Measurements from ENCODE around the gene NCKAP5.

NCKAP5 gene

DNA sequence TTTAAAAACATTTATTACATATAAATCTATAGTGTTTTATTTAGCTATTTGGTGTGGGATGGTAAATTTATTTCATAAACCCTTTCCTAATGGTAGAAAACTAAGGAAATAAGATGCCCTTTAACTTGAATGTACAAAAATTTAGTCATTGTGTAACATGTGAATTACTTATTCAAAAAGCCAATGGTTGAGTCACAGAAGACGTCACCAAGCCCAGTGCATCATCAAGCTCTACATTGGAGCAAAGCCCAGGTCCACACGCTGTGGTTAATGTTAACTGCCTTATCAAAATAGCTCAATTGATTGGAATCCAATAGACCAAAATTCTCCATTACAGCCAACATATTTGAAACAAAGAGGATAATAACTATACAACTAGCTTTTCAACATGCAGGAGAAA is 752.7 kb downstream of the NCKAP5 start:
- no peak for TF ChIP-seq CREB1 (IDR thresholded peaks at IDR 0.05; ENCODE audit: low read depth)
- TF ChIP-seq ZBTB7A (IDR thresholded peaks at IDR 0.05; ENCODE audit: low read depth) = no peak
- no peak for TF ChIP-seq TAF1 (IDR thresholded peaks at IDR 0.05; ENCODE audit: low read depth)

DNA sequence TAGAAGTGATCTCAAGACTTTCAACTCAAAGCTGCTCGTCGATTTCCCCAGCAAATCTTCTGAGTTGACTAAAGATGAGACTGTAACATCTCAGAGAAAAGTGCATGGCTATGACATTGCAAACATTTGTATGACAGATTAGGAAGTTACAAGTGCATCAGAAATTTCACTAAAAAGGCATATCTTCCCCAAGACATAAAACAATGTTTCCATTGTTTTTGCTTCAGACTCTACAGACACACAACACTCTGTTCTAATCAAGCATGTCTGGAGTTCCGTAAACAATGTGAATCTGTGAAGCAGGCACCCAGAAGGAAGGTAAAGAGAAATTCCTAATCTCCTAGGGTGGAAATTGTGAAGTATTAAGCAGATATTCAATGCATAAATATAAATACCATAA is 753.6 kb downstream of the NCKAP5 start:
- TF ChIP-seq, protein P1, sequence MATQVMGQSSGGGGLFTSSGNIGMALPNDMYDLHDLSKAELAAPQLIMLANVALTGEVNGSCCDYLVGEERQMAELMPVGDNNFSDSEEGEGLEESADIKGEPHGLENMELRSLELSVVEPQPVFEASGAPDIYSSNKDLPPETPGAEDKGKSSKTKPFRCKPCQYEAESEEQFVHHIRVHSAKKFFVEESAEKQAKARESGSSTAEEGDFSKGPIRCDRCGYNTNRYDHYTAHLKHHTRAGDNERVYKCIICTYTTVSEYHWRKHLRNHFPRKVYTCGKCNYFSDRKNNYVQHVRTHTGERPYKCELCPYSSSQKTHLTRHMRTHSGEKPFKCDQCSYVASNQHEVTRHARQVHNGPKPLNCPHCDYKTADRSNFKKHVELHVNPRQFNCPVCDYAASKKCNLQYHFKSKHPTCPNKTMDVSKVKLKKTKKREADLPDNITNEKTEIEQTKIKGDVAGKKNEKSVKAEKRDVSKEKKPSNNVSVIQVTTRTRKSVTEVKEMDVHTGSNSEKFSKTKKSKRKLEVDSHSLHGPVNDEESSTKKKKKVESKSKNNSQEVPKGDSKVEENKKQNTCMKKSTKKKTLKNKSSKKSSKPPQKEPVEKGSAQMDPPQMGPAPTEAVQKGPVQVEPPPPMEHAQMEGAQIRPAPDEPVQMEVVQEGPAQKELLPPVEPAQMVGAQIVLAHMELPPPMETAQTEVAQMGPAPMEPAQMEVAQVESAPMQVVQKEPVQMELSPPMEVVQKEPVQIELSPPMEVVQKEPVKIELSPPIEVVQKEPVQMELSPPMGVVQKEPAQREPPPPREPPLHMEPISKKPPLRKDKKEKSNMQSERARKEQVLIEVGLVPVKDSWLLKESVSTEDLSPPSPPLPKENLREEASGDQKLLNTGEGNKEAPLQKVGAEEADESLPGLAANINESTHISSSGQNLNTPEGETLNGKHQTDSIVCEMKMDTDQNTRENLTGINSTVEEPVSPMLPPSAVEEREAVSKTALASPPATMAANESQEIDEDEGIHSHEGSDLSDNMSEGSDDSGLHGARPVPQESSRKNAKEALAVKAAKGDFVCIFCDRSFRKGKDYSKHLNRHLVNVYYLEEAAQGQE (IDR thresholded peaks at IDR 0.05; ENCODE audit: low read depth) = no peak
- no peak for TF ChIP-seq TEAD4 (IDR thresholded peaks at IDR 0.05)

DNA sequence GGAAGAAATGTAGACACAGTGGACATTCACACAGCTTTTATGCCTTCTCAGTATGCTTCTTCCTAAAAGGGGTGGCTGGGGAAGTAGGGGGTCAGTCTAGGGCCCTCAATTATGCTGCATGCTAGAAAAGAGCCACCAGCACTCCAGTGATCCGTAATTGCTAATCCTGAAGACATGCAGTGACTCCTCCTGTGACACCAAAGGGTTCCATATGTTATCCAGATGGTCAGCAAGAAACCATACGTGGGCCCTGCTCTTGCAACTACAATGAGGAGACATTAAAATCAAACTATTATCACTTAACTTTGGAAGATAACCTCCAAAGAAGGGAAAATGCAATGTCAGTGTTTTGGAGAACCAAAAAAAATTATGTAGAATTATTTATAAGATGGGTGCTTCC is 754.8 kb downstream of the NCKAP5 start:
- TF ChIP-seq, protein P1 (IDR thresholded peaks at IDR 0.05; ENCODE audit: low read depth) = no peak
- TF ChIP-seq EGR1 (IDR thresholded peaks at IDR 0.05) (no peak), CEBPB (IDR thresholded peaks at IDR 0.05) (no peak), NFIC (IDR thresholded peaks at IDR 0.05) (no peak), YY1 (IDR thresholded peaks at IDR 0.05; ENCODE audit: low read depth) (no peak), RAD21 (IDR thresholded peaks at IDR 0.05; ENCODE audit: low read depth) (no peak)

DNA sequence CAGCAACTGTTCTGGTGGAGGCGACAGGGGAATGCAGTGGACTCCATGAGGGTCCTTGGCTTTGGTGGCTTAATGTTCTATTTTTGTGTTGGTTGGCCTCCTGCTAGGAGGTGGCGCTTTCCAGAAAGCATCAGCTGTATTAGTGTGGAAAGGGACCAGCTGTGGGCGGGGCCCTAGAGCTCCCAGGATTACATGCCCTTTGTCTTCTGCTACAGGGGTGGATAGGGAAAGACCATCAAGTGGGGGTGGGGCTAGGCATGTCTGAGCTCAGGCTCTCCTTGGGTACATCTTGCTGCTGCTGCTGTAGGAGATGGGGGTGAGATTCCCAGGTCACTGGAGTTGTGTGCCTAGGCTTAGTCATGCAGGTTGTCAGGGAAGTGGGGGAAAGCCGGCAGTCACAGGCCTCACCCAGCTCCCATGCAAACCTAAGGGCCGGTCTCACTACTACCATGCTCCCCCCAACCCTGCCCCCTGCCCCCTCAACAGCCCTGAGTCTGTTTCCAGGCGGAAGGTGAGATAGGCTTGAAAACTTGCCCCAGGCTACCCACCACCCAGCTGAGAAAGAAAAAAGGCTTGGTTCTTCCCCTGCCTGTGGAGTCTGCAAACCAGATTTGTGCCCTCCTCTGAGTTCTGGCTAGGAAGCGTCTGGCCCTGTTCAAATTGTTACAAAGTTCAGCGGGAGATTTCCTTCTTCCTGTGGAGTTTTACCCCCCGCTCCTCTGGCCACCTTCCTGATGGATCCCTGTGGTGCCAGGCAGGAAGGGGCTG is 756.9 kb downstream of the NCKAP5 start:
- TF ChIP-seq CREB1 (IDR thresholded peaks at IDR 0.05; ENCODE audit: low read depth) (no peak), TAF1 (IDR thresholded peaks at IDR 0.05; ENCODE audit: low read depth) (no peak), TCF12 (IDR thresholded peaks at IDR 0.05; ENCODE audit: low read depth) (no peak), RAD21 (IDR thresholded peaks at IDR 0.05; ENCODE audit: low read depth) (no peak), TEAD4 (IDR thresholded peaks at IDR 0.05) (no peak), ZBTB7A (IDR thresholded peaks at IDR 0.05; ENCODE audit: low read depth) (no peak), FOXM1 (IDR thresholded peaks at IDR 0.05; ENCODE audit: borderline replicate concordance, low read depth) (no peak), CEBPB (IDR thresholded peaks at IDR 0.05) (no peak), EGR1 (IDR thresholded peaks at IDR 0.05) (no peak), YY1 (IDR thresholded peaks at IDR 0.05; ENCODE audit: low read depth) (no peak), NFIC (IDR thresholded peaks at IDR 0.05) (no peak), EP300 (IDR thresholded peaks at IDR 0.05; ENCODE audit: borderline replicate concordance) (no peak)
- TF ChIP-seq, protein P1 (IDR thresholded peaks at IDR 0.05; ENCODE audit: low read depth) = no peak
- TF ChIP-seq, protein P2, sequence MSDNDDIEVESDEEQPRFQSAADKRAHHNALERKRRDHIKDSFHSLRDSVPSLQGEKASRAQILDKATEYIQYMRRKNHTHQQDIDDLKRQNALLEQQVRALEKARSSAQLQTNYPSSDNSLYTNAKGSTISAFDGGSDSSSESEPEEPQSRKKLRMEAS (IDR thresholded peaks at IDR 0.05) = no peak
- TF ChIP-seq, protein P3, sequence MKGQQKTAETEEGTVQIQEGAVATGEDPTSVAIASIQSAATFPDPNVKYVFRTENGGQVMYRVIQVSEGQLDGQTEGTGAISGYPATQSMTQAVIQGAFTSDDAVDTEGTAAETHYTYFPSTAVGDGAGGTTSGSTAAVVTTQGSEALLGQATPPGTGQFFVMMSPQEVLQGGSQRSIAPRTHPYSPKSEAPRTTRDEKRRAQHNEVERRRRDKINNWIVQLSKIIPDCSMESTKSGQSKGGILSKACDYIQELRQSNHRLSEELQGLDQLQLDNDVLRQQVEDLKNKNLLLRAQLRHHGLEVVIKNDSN (IDR thresholded peaks at IDR 0.05) = no peak

DNA sequence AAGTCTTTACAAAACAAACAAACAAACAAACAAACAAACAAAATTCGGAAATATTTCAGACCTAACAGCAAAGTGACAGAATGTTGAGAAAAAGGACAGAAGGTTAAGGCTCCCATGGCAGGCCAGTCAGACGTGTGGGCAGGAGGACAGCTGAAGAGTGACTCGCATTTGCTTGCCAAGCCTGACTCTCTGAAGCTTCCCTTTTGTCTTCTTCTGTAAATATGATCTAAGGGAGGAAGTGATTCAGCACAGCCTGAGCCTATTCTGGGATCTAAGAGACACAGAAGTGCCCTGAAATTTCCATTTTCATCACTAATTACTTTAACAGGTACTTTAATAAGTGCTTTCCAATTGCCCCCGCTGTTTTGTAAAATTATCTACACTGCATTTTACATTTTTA is 764.2 kb downstream of the NCKAP5 start:
- TF ChIP-seq NFIC (IDR thresholded peaks at IDR 0.05) (no peak), FOXM1 (IDR thresholded peaks at IDR 0.05; ENCODE audit: borderline replicate concordance, low read depth) (no peak), ZBTB7A (IDR thresholded peaks at IDR 0.05; ENCODE audit: low read depth) (no peak), RAD21 (IDR thresholded peaks at IDR 0.05; ENCODE audit: low read depth) (no peak), TAF1 (IDR thresholded peaks at IDR 0.05; ENCODE audit: low read depth) (no peak), EGR1 (IDR thresholded peaks at IDR 0.05) (no peak), EP300 (IDR thresholded peaks at IDR 0.05; ENCODE audit: borderline replicate concordance) (no peak), TEAD4 (IDR thresholded peaks at IDR 0.05) (no peak)

DNA sequence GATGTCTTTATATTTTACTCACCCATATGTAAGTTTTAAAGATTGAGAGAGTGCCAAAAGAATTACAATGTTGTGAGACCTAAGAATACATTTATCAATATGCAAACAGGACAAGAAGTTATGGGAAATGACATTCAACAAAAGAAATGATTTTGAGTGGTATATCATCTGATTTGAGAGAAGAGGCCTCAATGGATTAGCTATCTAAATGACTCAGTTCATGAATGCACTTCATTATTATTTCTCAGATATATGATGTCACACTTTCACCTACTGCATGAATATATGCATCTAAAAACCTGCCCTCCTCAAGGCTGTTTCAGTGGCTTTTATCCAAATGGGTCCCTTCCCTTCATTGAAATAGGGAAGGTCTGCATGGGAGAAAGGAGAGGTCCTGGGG is 769.9 kb downstream of the NCKAP5 start:
- TF ChIP-seq FOXM1 (IDR thresholded peaks at IDR 0.05; ENCODE audit: borderline replicate concordance, low read depth) (no peak), YY1 (IDR thresholded peaks at IDR 0.05; ENCODE audit: low read depth) (no peak), CEBPB (IDR thresholded peaks at IDR 0.05) (no peak), TAF1 (IDR thresholded peaks at IDR 0.05; ENCODE audit: low read depth) (no peak), EGR1 (IDR thresholded peaks at IDR 0.05) (no peak), NFIC (IDR thresholded peaks at IDR 0.05) (no peak), RAD21 (IDR thresholded peaks at IDR 0.05; ENCODE audit: low read depth) (no peak), ZBTB7A (IDR thresholded peaks at IDR 0.05; ENCODE audit: low read depth) (no peak), EP300 (IDR thresholded peaks at IDR 0.05; ENCODE audit: borderline replicate concordance) (no peak)
- TF ChIP-seq, protein P3 (IDR thresholded peaks at IDR 0.05) = no peak
- TF ChIP-seq, protein P1 (IDR thresholded peaks at IDR 0.05; ENCODE audit: low read depth) = no peak
